CD4-positive, alpha-beta T cell treated with Interleukin-6 for 4 hours (primary cell): ENCODE results near the gene NDE1.

Source experiments
- DNase-seq: peaks from one replicate; pipeline ENCODE4 v3.0.0-alpha.2; 2020; ENCODE audit warnings: mixed read lengths

NDE1 gene

GRCh38 chr16:15741207-15741871 lies 91.3 kb downstream of the NDE1 start:
- no peak for DNase-seq

GRCh38 chr16:15742716-15743115 lies 92.7 kb downstream of the NDE1 start:
- DNase-seq = no peak

- DNase-seq = no peak
Observed at GRCh38 chr16:15743657-15744056, 93.6 kb downstream of the NDE1 start.

GRCh38 chr16:15746332-15746731 lies 96.3 kb downstream of the NDE1 start:
- DNase-seq = no peak

- DNase-seq = no peak
Observed at GRCh38 chr16:15747937-15748336, 97.9 kb downstream of the NDE1 start.

GRCh38 chr16:15748654-15749053 lies 98.6 kb downstream of the NDE1 start:
- DNase-seq = no peak

GRCh38 chr16:15749371-15749770 lies 99.3 kb downstream of the NDE1 start:
- no peak for DNase-seq

- DNase-seq = no peak
Observed at GRCh38 chr16:15749985-15750384, 99.9 kb downstream of the NDE1 start.

- no peak for DNase-seq
Observed at GRCh38 chr16:15751940-15752339, 101.9 kb downstream of the NDE1 start.

- DNase-seq = no peak
Observed at GRCh38 chr16:15752717-15753488, 102.9 kb downstream of the NDE1 start.

- no peak for DNase-seq
Observed at GRCh38 chr16:15754821-15755534, 104.9 kb downstream of the NDE1 start.

- no peak for DNase-seq
Observed at GRCh38 chr16:15757077-15757386, 107.0 kb downstream of the NDE1 start.

GRCh38 chr16:15757630-15758251 lies 107.7 kb downstream of the NDE1 start:
- no peak for DNase-seq

GRCh38 chr16:15759070-15759469 lies 109.0 kb downstream of the NDE1 start:
- no peak for DNase-seq

GRCh38 chr16:15760129-15760528 lies 110.1 kb downstream of the NDE1 start:
- no peak for DNase-seq

GRCh38 chr16:15764112-15764511 lies 114.1 kb downstream of the NDE1 start:
- DNase-seq = no peak

GRCh38 chr16:15765116-15765515 lies 115.1 kb downstream of the NDE1 start:
- DNase-seq = no peak

- no peak for DNase-seq
Observed at GRCh38 chr16:15765880-15766279, 115.8 kb downstream of the NDE1 start.

- DNase-seq = no peak
Observed at GRCh38 chr16:15766918-15767317, 116.9 kb downstream of the NDE1 start.

GRCh38 chr16:15768201-15768600 lies 118.2 kb downstream of the NDE1 start:
- DNase-seq = no peak

GRCh38 chr16:15769239-15769638 lies 119.2 kb downstream of the NDE1 start:
- DNase-seq = no peak

- DNase-seq = no peak
Observed at GRCh38 chr16:15770107-15770506, 120.1 kb downstream of the NDE1 start.

- DNase-seq = no peak
Observed at GRCh38 chr16:15770512-15770911, 120.5 kb downstream of the NDE1 start.

- DNase-seq = no peak
Observed at GRCh38 chr16:15771694-15772093, 121.6 kb downstream of the NDE1 start.
